ENCODE data around the gene ZNF786. TPM values are rescaled to one million over a fixed set of nuclear protein-coding genes. Genes with fewer than 3 reads are reported as not detected.

ZNF786 gene
- total and polyA plus RNA-seq, 2 experiments from 2014 or later: 6.1 to 19.8 TPM

- TF ChIP-seq ZNF462 (CRISPR knock-in tag; IDR thresholded peaks at IDR 0.05) (no peak), POLR2AphosphoS5 (IDR thresholded peaks at IDR 0.05; ENCODE audit: low read depth) (no peak), EZH2phosphoT487 (IDR thresholded peaks at IDR 0.05; ENCODE audit: unreplicated experiment) (no peak), CREB1 (CRISPR knock-in tag; IDR thresholded peaks at IDR 0.05; ENCODE audit: low read depth) (no peak), ZNF331 (CRISPR knock-in tag; IDR thresholded peaks at IDR 0.05; ENCODE audit: low read depth) (no peak), STAT1 (IDR thresholded peaks at IDR 0.05; ENCODE audit: unreplicated experiment) (no peak), ZNF114 (CRISPR knock-in tag; IDR thresholded peaks at IDR 0.05) (no peak), NANOG (IDR thresholded peaks at IDR 0.05; ENCODE audit: borderline replicate concordance) (no peak), REST (IDR thresholded peaks at IDR 0.05; ENCODE audit: unreplicated experiment) (no peak), CTCF (conservative IDR thresholded peaks at IDR 0.05; ENCODE audit: low read depth in 2 of 2) (no peak), EZH2 (IDR thresholded peaks at IDR 0.05; ENCODE audit: low read depth, unreplicated experiment) (no peak)
Measured at GRCh38 chr7:149104214-149104613, 13.7 kb upstream of the ZNF786 start (continued).
